Vagina (tissue), 2 donors: ENCODE data around the gene MAMLD1. TPM values are rescaled to one million over a fixed set of nuclear protein-coding genes. Genes with fewer than 3 reads are reported as not detected.

Experiments
- DNase-seq, 2 donors: peaks; one replicate each; pipeline ENCODE4 v3.0.0-alpha.2; 2017; ENCODE audit errors: extremely low spot score in 2 of 2
- H3K27ac ChIP-seq: fragments of 200-600 bp; sonication (generic); one replicate; pipeline ENCODE4 v1.5.1; 2019
- H3K27me3 ChIP-seq: fragments of 200-600 bp; sonication (generic); one replicate; pipeline ENCODE4 v1.5.1; 2019
- H3K36me3 ChIP-seq, 2 donors: fragments of 200-600 bp; sonication (generic); one replicate each; pipeline ENCODE4 v1.5.1; 2017 to 2019
- H3K4me1 ChIP-seq: fragments of 200-600 bp; sonication (generic); one replicate; pipeline ENCODE4 v1.5.1; 2019
- H3K4me3 ChIP-seq, 2 donors: fragments of 200-600 bp; sonication (generic); 1 replicate in 1 of 2; 2 replicates in 1 of 2; pipeline ENCODE4 v1.5.1; 2016 to 2019
- H3K9me3 ChIP-seq: fragments of 200-600 bp; sonication (generic); one replicate; pipeline ENCODE4 v1.5.1; 2019
- POLR2A ChIP-seq, 2 donors: fragments of 450-650 bp; IDR thresholded peaks; one replicate each; pipeline ENCODE4 v1.6.1; 2017; ENCODE audit warnings: antibody characterized with exemption in 2 of 2, mild to moderate bottlenecking in 2 of 2, moderate library complexity in 2 of 2
- POLR2AphosphoS5 ChIP-seq, 2 donors: sonication (generic); formaldehyde crosslinking; IDR thresholded peaks; one replicate each; pipeline ENCODE4 v1.9.0; 2017; ENCODE audit warnings: antibody characterized with exemption in 2 of 2, mild to moderate bottlenecking in 2 of 2, low read depth in 1 of 2; ENCODE audit not compliant: insufficient read depth in 1 of 2
- intact Hi-C: fragments of 100-400 bp; cut with DNase I; formaldehyde crosslinking; loops from one replicate; pipeline ENCODE4 v1.15.1; 2023
- total RNA-seq: library from RNA; depleted of rRNA; stranded (reverse); fragments of >200 nt; gene quantifications from one replicate; pipeline ENCODE4 v1.2.3, GENCODE V29; 2016
- TF ChIP-seq, protein P1 (sequence below), 3 experiments: fragments of 450-650 bp in 2 of 3; fragments of 200-600 bp in 1 of 3; sonication (generic) in 1 of 3; IDR thresholded peaks; one replicate each; pipeline ENCODE4 v1.5.1; 2017 to 2019; ENCODE audit warnings: antibody characterized with exemption in 3 of 3, mild to moderate bottlenecking in 2 of 3, moderate library complexity in 2 of 3

Gene MAMLD1
- total RNA-seq, 1 donor from 2014 or later = 3.2 TPM

DNA sequence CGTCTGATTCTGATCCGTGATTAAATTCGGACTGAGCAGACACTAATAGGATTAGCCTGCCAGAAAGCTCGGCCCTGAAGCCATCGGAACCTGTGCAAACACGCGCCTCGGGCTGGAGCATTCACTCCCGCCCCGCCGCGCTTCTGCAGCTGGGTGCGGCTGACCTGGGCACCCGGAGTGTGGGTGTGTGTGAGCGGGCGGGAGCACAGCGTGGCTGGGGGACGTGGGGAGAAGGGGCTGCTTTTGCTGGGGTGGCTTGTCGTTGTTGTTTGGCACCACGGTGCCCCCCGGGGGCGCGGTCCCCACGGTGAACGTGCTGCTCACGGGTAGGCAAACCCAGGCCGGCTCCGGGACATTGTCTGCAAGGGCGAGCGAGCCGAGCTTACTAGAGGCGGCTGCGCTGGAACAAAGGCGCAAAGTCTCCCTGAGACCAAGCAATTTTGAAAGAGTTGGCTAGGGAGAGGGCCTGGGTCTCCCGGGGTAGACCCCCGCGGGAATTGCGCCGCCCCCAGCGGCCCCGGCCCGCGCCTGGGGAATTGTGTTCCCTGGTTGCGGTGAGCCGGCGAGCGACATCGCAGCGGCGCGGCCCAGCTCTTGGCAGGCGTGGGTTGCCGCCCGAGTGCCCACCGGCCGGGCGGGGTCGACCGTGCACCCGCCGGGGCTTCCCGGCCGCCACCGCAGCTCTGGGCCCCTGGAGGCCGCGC lies 1.4 kb downstream of the MAMLD1 start:
- peaks cover 11% of the 10 kb centered on the region for H3K4me1 ChIP-seq
- H3K27me3 ChIP-seq = no peaks in the 10 kb centered on the region
- H3K27ac ChIP-seq = peak overlapping the region; percentile 92
- DNase-seq = peak; percentile 61 to 86
- intact Hi-C loops = loop anchor here (10.0 kb wide), 1 partner anchor 410 kb away; no protein-coding TSS in a partner anchor
- H3K9me3 ChIP-seq = no peaks in the 10 kb centered on the region
- no peaks in the 10 kb centered on the region for H3K36me3 ChIP-seq
- TF ChIP-seq POLR2A (IDR thresholded peaks at IDR 0.05) = no peak
- no peak for TF ChIP-seq POLR2AphosphoS5 (IDR thresholded peaks at IDR 0.05; ENCODE audit: insufficient read depth in 1 of 2, low read depth in 1 of 2)
- TF ChIP-seq, protein P1, sequence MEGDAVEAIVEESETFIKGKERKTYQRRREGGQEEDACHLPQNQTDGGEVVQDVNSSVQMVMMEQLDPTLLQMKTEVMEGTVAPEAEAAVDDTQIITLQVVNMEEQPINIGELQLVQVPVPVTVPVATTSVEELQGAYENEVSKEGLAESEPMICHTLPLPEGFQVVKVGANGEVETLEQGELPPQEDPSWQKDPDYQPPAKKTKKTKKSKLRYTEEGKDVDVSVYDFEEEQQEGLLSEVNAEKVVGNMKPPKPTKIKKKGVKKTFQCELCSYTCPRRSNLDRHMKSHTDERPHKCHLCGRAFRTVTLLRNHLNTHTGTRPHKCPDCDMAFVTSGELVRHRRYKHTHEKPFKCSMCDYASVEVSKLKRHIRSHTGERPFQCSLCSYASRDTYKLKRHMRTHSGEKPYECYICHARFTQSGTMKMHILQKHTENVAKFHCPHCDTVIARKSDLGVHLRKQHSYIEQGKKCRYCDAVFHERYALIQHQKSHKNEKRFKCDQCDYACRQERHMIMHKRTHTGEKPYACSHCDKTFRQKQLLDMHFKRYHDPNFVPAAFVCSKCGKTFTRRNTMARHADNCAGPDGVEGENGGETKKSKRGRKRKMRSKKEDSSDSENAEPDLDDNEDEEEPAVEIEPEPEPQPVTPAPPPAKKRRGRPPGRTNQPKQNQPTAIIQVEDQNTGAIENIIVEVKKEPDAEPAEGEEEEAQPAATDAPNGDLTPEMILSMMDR (IDR thresholded peaks at IDR 0.05) = no peak
- peak overlapping the region; percentile 52 to 53 for H3K4me3 ChIP-seq

DNA sequence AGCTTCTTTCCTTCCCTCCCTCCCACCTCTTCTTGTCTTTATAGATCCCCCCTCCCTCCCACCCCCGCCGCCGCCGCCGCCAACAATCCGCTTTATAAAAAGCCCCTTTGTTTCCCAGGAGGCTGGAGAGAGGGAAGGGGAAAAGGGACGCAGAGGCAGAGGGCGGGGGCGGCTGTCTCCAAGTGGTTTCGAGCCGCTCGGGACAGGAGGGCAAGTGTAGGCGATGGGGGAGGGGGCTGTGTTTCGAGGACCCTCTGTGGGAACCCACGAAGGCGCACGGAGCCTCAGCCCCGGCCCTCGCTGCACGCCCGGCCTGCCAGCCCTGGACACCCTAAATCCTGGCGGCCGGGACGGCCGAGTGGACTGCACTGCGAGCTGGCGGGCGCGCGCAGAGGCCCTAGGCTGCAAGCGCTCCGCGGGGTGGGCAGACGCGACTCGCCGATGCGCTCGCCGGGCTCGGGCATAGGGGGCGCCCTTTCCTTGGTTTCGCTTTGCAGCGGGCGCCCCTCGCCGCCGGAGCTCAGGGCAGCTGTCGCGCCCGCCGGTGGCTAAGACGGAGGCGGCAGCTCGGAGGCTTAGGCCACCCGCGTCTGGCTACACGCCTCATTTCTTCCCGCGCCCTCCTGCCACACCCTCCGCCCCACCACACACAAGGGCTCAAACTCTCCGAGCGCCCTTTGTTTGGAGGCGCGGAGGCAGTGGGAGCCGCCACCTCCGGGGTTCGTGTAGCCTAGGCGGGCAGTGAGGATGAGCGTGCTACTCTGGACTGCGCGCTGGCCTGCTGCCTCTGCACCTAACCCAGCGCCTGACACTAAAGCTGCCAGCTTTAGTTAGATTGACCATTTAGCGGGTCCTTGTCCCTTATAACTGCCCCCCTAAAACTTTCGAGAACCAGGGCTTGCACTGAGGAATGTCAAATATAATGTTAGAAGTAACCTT lies 2.2 kb downstream of the MAMLD1 start:
- Histone ChIP-seq H3K27me3 (no peaks in the 10 kb centered on the region), H3K36me3 (no peaks in the 10 kb centered on the region), H3K27ac (peak overlapping the region; percentile 92), H3K4me3 (peak overlapping the region; percentile 52 to 53), H3K9me3 (no peaks in the 10 kb centered on the region), H3K4me1 (peaks cover 11% of the 10 kb centered on the region)
- intact Hi-C loops = loop anchor here (10.0 kb wide), 1 partner anchor 411 kb away; no protein-coding TSS in a partner anchor
- TF ChIP-seq POLR2AphosphoS5 (IDR thresholded peaks at IDR 0.05; ENCODE audit: insufficient read depth in 1 of 2, low read depth in 1 of 2) (peak in 1 of 2 donors; percentile 52), POLR2A (IDR thresholded peaks at IDR 0.05) (no peak)
- TF ChIP-seq, protein P1 (IDR thresholded peaks at IDR 0.05) = peak in 2 of 3 experiments; percentile 27 to 45
- DNase-seq = peak; percentile 81 to 82

DNA sequence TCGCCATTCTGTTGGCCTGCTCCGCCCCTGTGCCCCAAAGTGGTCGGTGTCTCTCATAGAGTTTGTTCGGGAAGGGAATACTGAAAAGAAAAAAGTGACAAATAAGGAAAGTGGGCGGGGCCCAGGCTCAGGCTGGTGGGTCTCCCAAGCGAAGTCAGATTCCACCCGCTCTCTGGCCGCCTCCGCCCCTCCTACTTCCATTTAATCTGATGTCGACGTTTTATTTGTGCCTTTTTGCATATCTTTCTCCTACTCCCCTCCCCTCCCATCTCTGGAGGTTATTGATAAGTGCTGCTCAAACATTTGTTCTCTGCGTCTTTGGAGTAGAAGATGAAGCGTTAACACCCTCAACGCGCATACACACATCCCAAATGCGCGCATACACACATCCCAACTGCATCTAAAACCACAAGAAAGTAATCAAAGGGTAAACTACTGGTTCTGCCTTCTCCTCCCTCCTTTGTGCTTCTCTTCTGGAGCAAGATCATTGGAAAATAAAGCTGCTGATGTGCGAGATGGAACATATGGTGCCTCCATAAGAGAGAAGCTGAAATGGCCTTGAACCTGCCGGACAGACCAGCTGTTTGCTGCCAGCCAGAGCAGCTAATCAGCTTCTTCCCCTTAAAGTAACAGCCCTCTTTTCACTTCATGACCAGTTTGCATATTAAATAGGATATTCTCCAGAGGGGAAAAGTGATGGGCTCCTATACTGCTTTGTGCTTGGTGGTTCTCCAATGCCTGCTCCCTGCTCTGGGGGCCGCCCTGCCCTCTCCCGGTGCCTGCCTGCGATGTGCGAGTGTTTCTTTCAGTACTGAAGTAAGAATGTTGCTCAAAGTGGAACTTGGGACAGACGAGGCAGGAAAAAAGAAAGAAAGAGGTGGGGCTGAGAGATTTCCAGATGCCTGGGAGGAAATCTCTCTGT lies 3.1 kb downstream of the MAMLD1 start:
- peak; percentile 81 to 87 for DNase-seq
- no peaks in the 10 kb centered on the region for H3K27me3 ChIP-seq
- peaks cover 9% of the 10 kb centered on the region for H3K4me1 ChIP-seq
- TF ChIP-seq POLR2A (IDR thresholded peaks at IDR 0.05) (no peak), POLR2AphosphoS5 (IDR thresholded peaks at IDR 0.05; ENCODE audit: insufficient read depth in 1 of 2, low read depth in 1 of 2) (no peak)
- TF ChIP-seq, protein P1 (IDR thresholded peaks at IDR 0.05) = no peak
- intact Hi-C loops = loop anchor here (10.0 kb wide), 1 partner anchor 411 kb away; no protein-coding TSS in a partner anchor
- peak overlapping the region; percentile 52 to 53 for H3K4me3 ChIP-seq
- H3K27ac ChIP-seq = peak overlapping the region; percentile 92
- H3K9me3 ChIP-seq = no peaks in the 10 kb centered on the region
- H3K36me3 ChIP-seq = no peaks in the 10 kb centered on the region

DNA sequence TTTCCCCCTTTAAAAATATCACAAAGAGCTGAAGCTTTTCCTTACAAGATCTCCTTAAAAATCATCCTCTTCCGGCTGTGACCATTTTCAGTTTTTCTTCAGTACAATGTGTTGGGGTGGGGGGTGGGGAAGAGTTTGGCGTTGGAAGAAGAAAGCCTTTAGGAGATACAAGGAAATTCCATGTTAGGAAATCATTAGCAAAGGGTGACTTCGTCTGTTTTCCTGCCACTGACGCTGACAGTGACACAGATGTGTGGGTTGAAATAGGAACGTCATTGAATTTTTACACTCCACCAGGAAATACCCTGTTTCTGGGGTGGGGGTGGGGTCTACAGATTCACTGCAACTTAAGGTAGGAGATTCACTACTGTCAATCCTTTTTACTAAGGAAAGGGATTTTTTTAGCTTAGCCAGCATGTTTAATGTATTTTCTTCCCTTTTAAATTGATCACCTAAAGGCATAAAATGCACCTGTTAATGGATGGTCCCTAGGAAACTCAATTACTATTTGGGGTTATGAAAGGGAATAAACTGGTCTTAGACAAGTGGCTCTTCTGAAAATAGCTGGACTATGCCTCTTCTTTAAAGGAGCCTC lies 3.9 kb downstream of the MAMLD1 start:
- DNase-seq = no peak
- Histone ChIP-seq H3K36me3 (no peaks in the 10 kb centered on the region), H3K4me3 (peak overlapping the region; percentile 52 to 53), H3K27me3 (no peaks in the 10 kb centered on the region), H3K4me1 (peaks cover under 1% of the 10 kb centered on the region), H3K9me3 (no peaks in the 10 kb centered on the region), H3K27ac (peak overlapping the region; percentile 92)
- intact Hi-C loops = loop anchor here (10.0 kb wide), 1 partner anchor 412 kb away; no protein-coding TSS in a partner anchor
- TF ChIP-seq POLR2AphosphoS5 (IDR thresholded peaks at IDR 0.05; ENCODE audit: insufficient read depth in 1 of 2, low read depth in 1 of 2) (no peak), POLR2A (IDR thresholded peaks at IDR 0.05) (no peak)
- TF ChIP-seq, protein P1 (IDR thresholded peaks at IDR 0.05) = no peak
